ENCODE data around the gene TNNI2.

DNA sequence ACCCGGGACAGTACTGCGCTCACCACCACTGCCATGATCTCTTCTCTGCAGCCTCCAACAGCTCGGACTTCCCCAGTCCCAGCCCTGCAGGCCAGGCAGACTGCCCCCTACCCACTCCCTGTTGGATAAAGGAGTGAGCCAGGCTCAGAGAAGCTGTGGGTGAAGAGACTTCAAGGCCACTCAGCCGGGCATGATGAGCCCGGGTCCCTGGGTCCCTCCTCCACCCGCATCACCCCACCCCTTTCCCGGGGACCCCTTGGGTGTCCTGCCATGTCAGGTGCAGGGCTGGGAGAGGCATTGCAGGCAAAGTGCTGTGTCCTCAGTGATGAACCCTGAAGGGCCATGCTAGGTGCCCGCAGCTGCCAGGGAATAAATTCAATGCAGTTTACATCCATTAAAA lies 28.6 kb downstream of the TNNI2 start:
- TF ChIP-seq, protein P1, sequence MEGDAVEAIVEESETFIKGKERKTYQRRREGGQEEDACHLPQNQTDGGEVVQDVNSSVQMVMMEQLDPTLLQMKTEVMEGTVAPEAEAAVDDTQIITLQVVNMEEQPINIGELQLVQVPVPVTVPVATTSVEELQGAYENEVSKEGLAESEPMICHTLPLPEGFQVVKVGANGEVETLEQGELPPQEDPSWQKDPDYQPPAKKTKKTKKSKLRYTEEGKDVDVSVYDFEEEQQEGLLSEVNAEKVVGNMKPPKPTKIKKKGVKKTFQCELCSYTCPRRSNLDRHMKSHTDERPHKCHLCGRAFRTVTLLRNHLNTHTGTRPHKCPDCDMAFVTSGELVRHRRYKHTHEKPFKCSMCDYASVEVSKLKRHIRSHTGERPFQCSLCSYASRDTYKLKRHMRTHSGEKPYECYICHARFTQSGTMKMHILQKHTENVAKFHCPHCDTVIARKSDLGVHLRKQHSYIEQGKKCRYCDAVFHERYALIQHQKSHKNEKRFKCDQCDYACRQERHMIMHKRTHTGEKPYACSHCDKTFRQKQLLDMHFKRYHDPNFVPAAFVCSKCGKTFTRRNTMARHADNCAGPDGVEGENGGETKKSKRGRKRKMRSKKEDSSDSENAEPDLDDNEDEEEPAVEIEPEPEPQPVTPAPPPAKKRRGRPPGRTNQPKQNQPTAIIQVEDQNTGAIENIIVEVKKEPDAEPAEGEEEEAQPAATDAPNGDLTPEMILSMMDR (optimal IDR thresholded peaks at IDR 0.05 in 1 of 3, IDR thresholded peaks at IDR 0.05 in 1 of 3, conservative IDR thresholded peaks at IDR 0.05 in 1 of 3; ENCODE audit: extremely low read depth in 1 of 3, insufficient read depth in 2 of 3, low read length in 3 of 3): no peak
- TF ChIP-seq EZH2 (IDR thresholded peaks at IDR 0.05; ENCODE audit: low read length): no peak
